ELF-1 (cell line): ENCODE measurements around the gene ZNF534.

Experiments used
- DNase-seq: peaks from one replicate; pipeline ENCODE4 v3.0.0-alpha.2; 2016; ENCODE audit warnings: low read depth, low spot score

ZNF534 gene

GRCh38 chr19:52498571-52498970 lies 69.6 kb downstream of the ZNF534 start:
- no peak for DNase-seq

GRCh38 chr19:52500474-52500873 lies 71.5 kb downstream of the ZNF534 start:
- peak; percentile 45 for DNase-seq

- peak; percentile 61 for DNase-seq
Observed at GRCh38 chr19:52500991-52501390, 72.0 kb downstream of the ZNF534 start.
